Measurements from ENCODE around the gene INCA1. TPM values are rescaled to one million over a fixed set of nuclear protein-coding genes. Genes with fewer than 3 reads are reported as not detected.
A peak's percentile ranks its signal among the peaks of the same experiment; 100 is the strongest.

INCA1 gene
- total RNA-seq, 4 donors from 2014 or later, result 0.31 to 1.1 TPM; not detected in 2

DNA sequence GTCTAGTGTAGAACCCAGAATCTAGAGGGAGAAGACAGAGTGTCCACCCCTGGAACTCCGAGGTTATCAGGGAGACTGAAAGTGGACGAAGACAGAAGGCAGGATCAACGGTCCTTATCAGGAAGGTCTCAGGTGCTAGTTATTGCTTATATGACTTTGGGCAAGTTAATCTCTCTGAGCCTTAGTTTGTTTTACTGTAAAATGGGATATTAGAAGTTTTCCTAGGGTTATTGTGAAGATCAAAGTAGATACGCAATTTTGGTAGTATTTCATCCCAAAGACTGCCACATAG is 56.1 kb downstream of the INCA1 start:
- no peaks in the 10 kb centered on the region for H3K9me3 ChIP-seq
- 30 to 37% methylated on average over 4 of the region's 4 CpGs for WGBS, 2 donors
- TF ChIP-seq POLR2A (IDR thresholded peaks at IDR 0.05), result no peak
- TF ChIP-seq, protein P1, sequence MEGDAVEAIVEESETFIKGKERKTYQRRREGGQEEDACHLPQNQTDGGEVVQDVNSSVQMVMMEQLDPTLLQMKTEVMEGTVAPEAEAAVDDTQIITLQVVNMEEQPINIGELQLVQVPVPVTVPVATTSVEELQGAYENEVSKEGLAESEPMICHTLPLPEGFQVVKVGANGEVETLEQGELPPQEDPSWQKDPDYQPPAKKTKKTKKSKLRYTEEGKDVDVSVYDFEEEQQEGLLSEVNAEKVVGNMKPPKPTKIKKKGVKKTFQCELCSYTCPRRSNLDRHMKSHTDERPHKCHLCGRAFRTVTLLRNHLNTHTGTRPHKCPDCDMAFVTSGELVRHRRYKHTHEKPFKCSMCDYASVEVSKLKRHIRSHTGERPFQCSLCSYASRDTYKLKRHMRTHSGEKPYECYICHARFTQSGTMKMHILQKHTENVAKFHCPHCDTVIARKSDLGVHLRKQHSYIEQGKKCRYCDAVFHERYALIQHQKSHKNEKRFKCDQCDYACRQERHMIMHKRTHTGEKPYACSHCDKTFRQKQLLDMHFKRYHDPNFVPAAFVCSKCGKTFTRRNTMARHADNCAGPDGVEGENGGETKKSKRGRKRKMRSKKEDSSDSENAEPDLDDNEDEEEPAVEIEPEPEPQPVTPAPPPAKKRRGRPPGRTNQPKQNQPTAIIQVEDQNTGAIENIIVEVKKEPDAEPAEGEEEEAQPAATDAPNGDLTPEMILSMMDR (IDR thresholded peaks at IDR 0.05), result no peak
- peaks cover 17 to 71% (median 23%) of the 10 kb centered on the region in 3 donors for H3K36me3 ChIP-seq
- peak overlapping the region; percentile 89 to 97 (median 94) for H3K27ac ChIP-seq
- H3K27me3 ChIP-seq, result no peaks in the 10 kb centered on the region
- intact Hi-C loops (cut with DNase I), result no loop called here
- peaks cover 51 to 80% (median 52%) of the 10 kb centered on the region in 3 donors for H3K4me1 ChIP-seq
- H3K4me3 ChIP-seq, result peak overlapping the region; percentile 64 to 75 (median 72)
- no peak for DNase-seq

DNA sequence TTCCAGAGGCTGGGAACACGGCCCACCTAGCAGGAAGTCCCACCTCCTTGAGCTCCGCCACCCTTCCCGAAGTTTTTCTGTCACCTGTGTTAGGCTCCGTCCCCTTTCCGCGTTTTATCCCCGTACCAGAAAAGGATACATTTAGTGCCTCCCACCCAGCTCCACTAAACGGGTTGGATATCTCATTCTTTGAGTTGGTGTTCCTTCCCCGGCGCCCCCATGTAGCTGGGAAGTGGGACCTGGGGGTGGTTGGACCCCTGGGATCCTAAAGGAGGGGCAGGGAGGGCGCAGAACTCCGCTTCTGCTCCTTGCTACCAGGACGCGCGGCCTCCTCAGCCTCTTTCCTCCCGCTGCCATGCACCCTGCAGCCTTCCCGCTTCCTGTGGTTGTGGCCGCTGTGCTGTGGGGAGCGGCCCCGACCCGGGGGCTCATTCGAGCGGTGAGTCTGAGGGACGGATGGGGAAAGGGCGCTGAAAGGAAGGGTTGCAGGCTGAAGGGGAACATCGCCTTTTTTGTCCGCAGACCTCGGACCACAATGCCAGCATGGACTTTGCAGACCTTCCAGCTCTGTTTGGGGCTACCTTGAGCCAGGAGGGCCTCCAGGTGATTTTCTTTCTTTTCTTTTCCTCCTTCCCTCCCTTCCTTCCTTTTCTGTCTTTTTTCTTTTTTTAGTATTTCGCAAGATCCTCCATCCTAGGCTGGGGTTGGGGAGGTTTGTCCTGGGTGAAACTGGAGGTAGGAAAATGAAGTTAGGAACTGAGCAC is 56.6 kb downstream of the INCA1 start:
- WGBS, 2 donors, result 0 to 2% methylated on average over 9 to 15 of the region's 29 CpGs
- Histone ChIP-seq H3K4me3 (peak overlapping the region; percentile 64 to 75 (median 72)), H3K36me3 (peaks cover 18 to 71% (median 23%) of the 10 kb centered on the region in 3 donors), H3K9me3 (no peaks in the 10 kb centered on the region), H3K27ac (peak overlapping the region; percentile 89 to 97 (median 94)), H3K4me1 (peaks cover 46 to 75% (median 48%) of the 10 kb centered on the region in 3 donors), H3K27me3 (no peaks in the 10 kb centered on the region)
- intact Hi-C loops (cut with DNase I), result no loop called here
- no peak for DNase-seq
- TF ChIP-seq POLR2A (IDR thresholded peaks at IDR 0.05), result no peak
- TF ChIP-seq, protein P1 (IDR thresholded peaks at IDR 0.05), result no peak

DNA sequence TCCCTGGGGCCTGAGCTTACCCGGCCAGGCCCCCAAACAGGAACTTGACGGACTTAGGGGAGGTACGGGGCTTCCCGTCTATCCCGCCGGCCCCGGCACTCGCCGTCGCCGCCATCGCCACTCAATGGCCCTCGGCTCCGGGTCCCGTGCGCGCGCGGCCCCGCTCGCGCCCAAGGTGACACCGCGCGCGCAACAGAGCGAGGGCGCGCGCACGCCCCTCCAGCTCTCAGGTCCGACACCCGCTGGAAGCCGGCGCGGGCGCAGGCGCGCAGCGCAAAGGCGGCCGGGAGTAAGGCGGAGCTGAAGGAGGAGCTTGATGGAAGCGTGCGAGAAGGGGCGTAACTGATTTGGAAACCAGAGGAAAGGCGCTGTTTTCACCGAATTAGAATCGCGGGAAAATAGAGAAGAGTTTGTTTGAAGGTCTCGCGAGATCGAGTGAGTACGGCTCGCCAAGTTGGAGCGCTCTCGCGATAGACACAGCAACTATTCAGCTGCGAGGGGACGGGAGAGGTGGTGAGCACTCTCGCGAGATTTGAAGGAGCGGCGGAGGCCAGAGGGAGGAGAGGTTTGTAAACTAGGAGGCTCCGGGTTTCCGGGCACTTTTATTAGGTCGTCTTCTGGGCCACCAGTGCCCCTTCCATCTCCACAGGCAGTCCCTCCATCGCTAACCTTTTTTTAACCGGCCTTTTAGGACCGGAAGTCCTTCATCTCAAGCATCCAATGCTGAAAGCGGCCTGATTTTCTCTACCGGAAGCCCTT is 57.3 kb downstream of the INCA1 start, which contains the start of the genes RNF167 and SLC25A11:
RNF167 (plus strand) TSS at position 473 of the 759 bp plus-strand sequence. CDS start 642 bp downstream, outside the sequence.
SLC25A11 (minus strand) TSS at position 251 of the 759 bp plus-strand sequence; CDS start at position 115, 136 bp downstream.
- peaks cover 38 to 67% (median 40%) of the 10 kb centered on the region in 3 donors for H3K4me1 ChIP-seq
- H3K27me3 ChIP-seq, result no peaks in the 10 kb centered on the region
- TF ChIP-seq, protein P1 (IDR thresholded peaks at IDR 0.05), result no peak
- peak in 3 of 4 donors; percentile 34 to 70 (median 55) for TF ChIP-seq POLR2A (IDR thresholded peaks at IDR 0.05)
- 0% methylated on average over 31 to 41 of the region's 72 CpGs for WGBS, 2 donors
- peaks cover 18 to 67% (median 23%) of the 10 kb centered on the region in 3 donors for H3K36me3 ChIP-seq
- peak; percentile 89 for DNase-seq
- intact Hi-C loops (cut with DNase I), result no loop called here
- H3K27ac ChIP-seq, result peak within 1 kb of the TSS; percentile 89 to 97 (median 94)
- peak within 1 kb of the TSS; percentile 64 to 75 (median 72) for H3K4me3 ChIP-seq
- no peaks in the 10 kb centered on the region for H3K9me3 ChIP-seq

DNA sequence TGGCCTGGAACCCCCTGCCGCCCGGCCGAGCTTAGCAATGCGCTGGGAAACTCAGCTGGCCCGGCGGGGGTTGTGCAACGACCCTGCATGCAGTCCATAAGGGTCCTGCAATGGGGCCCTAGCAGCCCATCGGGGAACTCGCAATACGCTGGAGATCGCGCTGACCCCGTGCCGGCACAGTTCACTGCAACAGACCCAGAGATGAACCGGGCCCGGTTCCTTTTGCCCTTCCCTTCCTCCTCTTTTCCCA is 57.9 kb downstream of the INCA1 start:
- no peak for TF ChIP-seq POLR2A (IDR thresholded peaks at IDR 0.05)
- TF ChIP-seq, protein P1 (IDR thresholded peaks at IDR 0.05), result no peak
- DNase-seq, result no peak
- H3K9me3 ChIP-seq, result no peaks in the 10 kb centered on the region
- peak overlapping the region; percentile 89 to 97 (median 94) for H3K27ac ChIP-seq
- H3K4me1 ChIP-seq, result peaks cover 33 to 65% (median 35%) of the 10 kb centered on the region in 3 donors
- H3K27me3 ChIP-seq, result no peaks in the 10 kb centered on the region
- H3K4me3 ChIP-seq, result peak overlapping the region; percentile 64 to 75 (median 72)
- WGBS, 2 donors, result 0% methylated on average over 1 to 2 of the region's 16 CpGs
- intact Hi-C loops (cut with DNase I), result no loop called here
- H3K36me3 ChIP-seq, result peaks cover 18 to 62% (median 23%) of the 10 kb centered on the region in 3 donors
